HG03571 (cell line): ENCODE measurements around the gene LAMTOR3.
"Not testable (repeated sequence)": the region's sequence is repeated elsewhere in the genome, so short reads cannot be mapped to it uniquely, and the experiment has no call there.

Source experiments
- ATAC-seq: cut with Tn5 transposase; IDR thresholded peaks from one replicate; pipeline ENCODE4 v1.9.1; 2021; ENCODE audit not compliant: unreplicated experiment

Gene LAMTOR3

GRCh38 chr4:99832758-99833157, 61.5 kb downstream of the LAMTOR3 start:
- no peak for ATAC-seq

- ATAC-seq, result no peak
These were observed 61.9 kb downstream of the LAMTOR3 start for GRCh38 chr4:99832321-99832720.

GRCh38 chr4:99830051-99830450, 64.2 kb downstream of the LAMTOR3 start:
- not testable (repeated sequence) for ATAC-seq

- no peak for ATAC-seq
These were observed 65.8 kb downstream of the LAMTOR3 start for GRCh38 chr4:99828477-99828876.
